ENCODE data around the gene ADAM19.

- TF ChIP-seq, protein P1, sequence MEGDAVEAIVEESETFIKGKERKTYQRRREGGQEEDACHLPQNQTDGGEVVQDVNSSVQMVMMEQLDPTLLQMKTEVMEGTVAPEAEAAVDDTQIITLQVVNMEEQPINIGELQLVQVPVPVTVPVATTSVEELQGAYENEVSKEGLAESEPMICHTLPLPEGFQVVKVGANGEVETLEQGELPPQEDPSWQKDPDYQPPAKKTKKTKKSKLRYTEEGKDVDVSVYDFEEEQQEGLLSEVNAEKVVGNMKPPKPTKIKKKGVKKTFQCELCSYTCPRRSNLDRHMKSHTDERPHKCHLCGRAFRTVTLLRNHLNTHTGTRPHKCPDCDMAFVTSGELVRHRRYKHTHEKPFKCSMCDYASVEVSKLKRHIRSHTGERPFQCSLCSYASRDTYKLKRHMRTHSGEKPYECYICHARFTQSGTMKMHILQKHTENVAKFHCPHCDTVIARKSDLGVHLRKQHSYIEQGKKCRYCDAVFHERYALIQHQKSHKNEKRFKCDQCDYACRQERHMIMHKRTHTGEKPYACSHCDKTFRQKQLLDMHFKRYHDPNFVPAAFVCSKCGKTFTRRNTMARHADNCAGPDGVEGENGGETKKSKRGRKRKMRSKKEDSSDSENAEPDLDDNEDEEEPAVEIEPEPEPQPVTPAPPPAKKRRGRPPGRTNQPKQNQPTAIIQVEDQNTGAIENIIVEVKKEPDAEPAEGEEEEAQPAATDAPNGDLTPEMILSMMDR (IDR thresholded peaks at IDR 0.05) = no peak
- TF ChIP-seq POLR2A (IDR thresholded peaks at IDR 0.05) = no peak
These were observed 110.9 kb downstream of the ADAM19 start for GRCh38 chr5:157464519-157465171.

All from Peyer's patch (tissue), 4 donors.